Activated naive CD4-positive, alpha-beta T cell treated with anti-CD3 and anti-CD28 coated beads for 36 hours (primary cell): ENCODE results near the gene LRRC43. TPM values are rescaled to one million over a fixed set of nuclear protein-coding genes. Genes with fewer than 3 reads are reported as not detected.

Experiments used
- CTCF ChIA-PET: fragments of 350-600 bp; sonication (Branson Sonifier 250); formaldehyde crosslinking; loops from one replicate; lab custom pipeline; 2021; ENCODE audit warnings: antibody characterized with exemption; lab: Charles Lee
- DNase-seq: peaks from one replicate; pipeline ENCODE4 v3.0.0-alpha.2; 2020
- H3K27ac Mint-ChIP-seq: one replicate; pipeline ENCODE4 v1.8.0; 2021; ENCODE audit warnings: mild to moderate bottlenecking, mixed read lengths
- H3K27me3 Mint-ChIP-seq: one replicate; pipeline ENCODE4 v1.8.0; 2021; ENCODE audit warnings: low read depth, mixed read lengths
- H3K36me3 Mint-ChIP-seq: one replicate; pipeline ENCODE4 v1.8.0; 2021; ENCODE audit warnings: low read depth, mixed read lengths
- H3K4me1 Mint-ChIP-seq: one replicate; pipeline ENCODE4 v1.8.0; 2021; ENCODE audit warnings: low read depth, mixed read lengths
- H3K4me3 Mint-ChIP-seq: one replicate; pipeline ENCODE4 v1.8.0; 2021; ENCODE audit warnings: mild to moderate bottlenecking, moderate library complexity, mixed read lengths
- H3K9me3 Mint-ChIP-seq: one replicate; pipeline ENCODE4 v1.8.0; 2021; ENCODE audit warnings: mixed read lengths
- intact Hi-C: fragments of 100-400 bp; cut with micrococcal nuclease; formaldehyde crosslinking; loops from one replicate; pipeline ENCODE4 v1.15.1; 2023
- total RNA-seq, 2 experiments: library from RNA; stranded (reverse); gene quantifications; one replicate each; pipeline ENCODE4 v1.2.3, GENCODE V29; 2021

The LRRC43 gene
- total RNA-seq, 2 experiments from 2014 or later = 0.60 TPM; not detected in 1

DNA sequence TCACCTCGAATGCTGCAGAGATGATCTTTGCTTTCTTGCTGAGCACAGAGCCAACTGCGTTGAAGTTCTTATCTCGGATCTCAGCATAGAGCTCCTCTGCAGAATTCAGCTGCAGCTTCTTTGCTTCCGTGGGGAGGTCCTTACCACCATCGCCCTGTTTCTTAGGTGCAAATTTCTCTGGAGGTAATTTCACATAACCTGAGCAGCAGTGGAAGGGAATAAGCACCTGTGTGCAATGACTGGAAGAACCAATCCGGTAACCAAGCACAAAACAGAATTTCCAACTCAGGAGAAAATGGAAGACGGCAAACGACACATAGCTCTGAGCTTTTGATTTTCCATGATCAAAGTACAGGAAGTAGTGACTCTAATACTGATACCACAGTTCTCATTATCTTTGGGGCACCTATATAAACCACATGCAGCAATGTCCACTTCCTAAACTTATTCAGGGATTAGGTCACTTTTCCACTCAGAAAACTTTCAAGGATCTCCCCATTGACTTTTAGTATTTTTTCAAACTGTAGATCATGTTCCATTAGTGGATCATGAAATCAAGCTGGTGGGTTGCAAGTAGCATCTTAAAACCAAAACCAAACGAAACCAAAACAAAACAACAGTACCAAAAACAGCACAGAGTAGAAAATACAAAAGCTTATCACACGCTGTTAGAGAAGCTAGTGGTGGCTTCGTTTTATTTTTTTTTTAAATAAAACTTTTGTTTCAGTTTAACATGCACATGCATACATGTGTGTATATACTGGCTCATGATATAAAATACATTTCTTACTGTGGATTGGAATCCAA, 61.8 kb downstream of the LRRC43 start:
- Mint-ChIP-seq H3K36me3 (peaks cover 8% of the 10 kb centered on the region), H3K27ac (peak overlapping the region; percentile 59), H3K4me1 (peaks cover 29% of the 10 kb centered on the region), H3K4me3 (peak overlapping the region; percentile 50), H3K9me3 (no peaks in the 10 kb centered on the region), H3K27me3 (no peaks in the 10 kb centered on the region)
- DNase-seq = no peak
- intact Hi-C loops = loop anchor here (1.0 kb wide), 1 partner anchor 22 kb away; the partner anchor contains the start of gene VPS33A
- CTCF ChIA-PET = interaction anchor here (0.6 to 2.5 kb wide), 5 partner anchors 8 to 658 kb away, joined by 4 to 10 read pairs (median 6); no protein-coding TSS in a partner anchor

DNA sequence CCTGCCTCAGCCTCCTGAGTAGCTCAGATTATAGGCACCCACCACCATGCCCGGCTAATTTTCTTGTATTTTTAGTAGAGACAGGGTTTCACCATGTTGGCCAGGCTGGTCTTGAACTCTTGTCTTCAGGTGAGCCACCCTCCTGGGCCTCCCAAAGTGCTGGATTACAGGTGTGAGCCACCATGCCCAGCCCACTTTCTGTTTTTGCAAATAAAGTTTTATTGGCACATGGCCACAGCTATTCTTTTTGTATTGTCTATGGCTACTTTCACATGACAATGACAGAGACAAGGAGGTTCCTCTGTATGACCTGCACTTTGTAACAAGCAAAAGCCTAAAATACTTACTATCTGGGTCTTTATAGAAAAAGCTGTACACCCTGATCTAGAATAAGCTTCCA, 62.6 kb downstream of the LRRC43 start:
- Mint-ChIP-seq H3K27ac (no peak overlapping the region), H3K4me1 (peaks cover 29% of the 10 kb centered on the region), H3K27me3 (no peaks in the 10 kb centered on the region), H3K36me3 (peaks cover 7% of the 10 kb centered on the region), H3K4me3 (no peak overlapping the region), H3K9me3 (no peaks in the 10 kb centered on the region)
- intact Hi-C loops = no loop called here
- no peak for DNase-seq
- CTCF ChIA-PET = interaction anchor here (1.2 to 2.5 kb wide), 3 partner anchors 16 to 111 kb away, joined by 4 to 7 read pairs (median 6); no protein-coding TSS in a partner anchor

GRCh38 chr12:122250047-122250446, 67.1 kb downstream of the LRRC43 start:
- CTCF ChIA-PET = no interaction called here
- DNase-seq = no peak
- Mint-ChIP-seq H3K27me3 (no peaks in the 10 kb centered on the region), H3K9me3 (no peaks in the 10 kb centered on the region), H3K4me1 (peaks cover 11% of the 10 kb centered on the region), H3K27ac (peak overlapping the region; percentile 46), H3K36me3 (peaks cover 4% of the 10 kb centered on the region), H3K4me3 (no peak overlapping the region)
- intact Hi-C loops = no loop called here

DNA sequence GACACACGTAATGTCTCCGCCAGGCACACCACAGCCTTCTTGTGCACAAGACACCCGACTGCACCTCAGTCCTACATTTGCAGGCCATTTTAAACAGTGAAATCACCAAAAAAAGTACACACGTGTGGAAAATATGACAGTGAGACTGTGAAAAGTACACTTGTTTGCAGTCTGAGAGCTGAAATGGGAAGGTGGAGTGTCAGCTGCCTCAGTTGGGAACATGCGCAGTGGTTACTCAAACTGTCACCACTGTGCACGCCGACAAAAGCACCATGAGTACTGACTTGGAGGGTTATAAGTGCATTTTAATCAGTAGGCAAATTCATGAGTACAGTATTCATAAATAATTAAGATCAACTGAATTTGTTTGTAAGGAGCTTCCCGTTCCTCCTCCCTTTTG, 67.6 kb downstream of the LRRC43 start:
- no peak for DNase-seq
- Mint-ChIP-seq H3K4me3 (no peak overlapping the region), H3K36me3 (peaks cover 4% of the 10 kb centered on the region), H3K4me1 (peaks cover 7% of the 10 kb centered on the region), H3K27ac (no peak overlapping the region), H3K9me3 (no peaks in the 10 kb centered on the region), H3K27me3 (no peaks in the 10 kb centered on the region)
- intact Hi-C loops = no loop called here
- CTCF ChIA-PET = no interaction called here

Other genes with a start within 250 kb of the LRRC43 start
- 1 to 10 TPM; 6.1 to 6.2 TPM for gene BCL7A, start 161.2 kb upstream of the LRRC43 start, total RNA-seq
- 10 to 100 TPM; 18.8 to 22.0 TPM for gene MLXIP, start 104.4 kb upstream of the LRRC43 start, total RNA-seq
- not detected for gene IL31, start 8.9 kb upstream of the LRRC43 start, total RNA-seq
- gene B3GNT4, start 20.6 kb downstream of the LRRC43 start, total RNA-seq = under 1 TPM; 0.43 to 0.67 TPM
- gene DIABLO, start 42.9 kb downstream of the LRRC43 start, total RNA-seq = 10 to 100 TPM; 46.1 to 48.1 TPM
- 10 to 100 TPM; 15.9 to 17.2 TPM for gene VPS33A, start 83.4 kb downstream of the LRRC43 start, total RNA-seq
- 10 to 100 TPM; 50.7 to 51.3 TPM for gene CLIP1, start 239.5 kb downstream of the LRRC43 start, total RNA-seq